GM12891 (cell line): Measurements from ENCODE around the gene PEAK1.

ENCODE experiments used
- POLR2A ChIP-seq: IDR thresholded peaks from 2 replicates; pipeline ENCODE4 v1.6.1; 2011; ENCODE audit warnings: low read depth, low read length, control low read depth
- TAF1 ChIP-seq: IDR thresholded peaks from 2 replicates; pipeline ENCODE4 v1.6.1; 2011; ENCODE audit warnings: low read depth, low read length, control low read depth

GRCh38 chr15:77361456-77361855 is 58.4 kb downstream of the PEAK1 start:
- no peak for TF ChIP-seq POLR2A
- no peak for TF ChIP-seq TAF1
